ENCODE measurements around the gene GPR107. TPM values are rescaled to one million over a fixed set of nuclear protein-coding genes. Genes with fewer than 3 reads are reported as not detected.

Gene GPR107
- total RNA-seq, 4 donors from 2014 or later, result 20.7 to 27.7 (median 25.6) TPM

GRCh38 chr9:130129432-130130061 is 75.8 kb downstream of the GPR107 start:
- TF ChIP-seq, protein P1, sequence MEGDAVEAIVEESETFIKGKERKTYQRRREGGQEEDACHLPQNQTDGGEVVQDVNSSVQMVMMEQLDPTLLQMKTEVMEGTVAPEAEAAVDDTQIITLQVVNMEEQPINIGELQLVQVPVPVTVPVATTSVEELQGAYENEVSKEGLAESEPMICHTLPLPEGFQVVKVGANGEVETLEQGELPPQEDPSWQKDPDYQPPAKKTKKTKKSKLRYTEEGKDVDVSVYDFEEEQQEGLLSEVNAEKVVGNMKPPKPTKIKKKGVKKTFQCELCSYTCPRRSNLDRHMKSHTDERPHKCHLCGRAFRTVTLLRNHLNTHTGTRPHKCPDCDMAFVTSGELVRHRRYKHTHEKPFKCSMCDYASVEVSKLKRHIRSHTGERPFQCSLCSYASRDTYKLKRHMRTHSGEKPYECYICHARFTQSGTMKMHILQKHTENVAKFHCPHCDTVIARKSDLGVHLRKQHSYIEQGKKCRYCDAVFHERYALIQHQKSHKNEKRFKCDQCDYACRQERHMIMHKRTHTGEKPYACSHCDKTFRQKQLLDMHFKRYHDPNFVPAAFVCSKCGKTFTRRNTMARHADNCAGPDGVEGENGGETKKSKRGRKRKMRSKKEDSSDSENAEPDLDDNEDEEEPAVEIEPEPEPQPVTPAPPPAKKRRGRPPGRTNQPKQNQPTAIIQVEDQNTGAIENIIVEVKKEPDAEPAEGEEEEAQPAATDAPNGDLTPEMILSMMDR (IDR thresholded peaks at IDR 0.05; ENCODE audit: low read depth), result no peak

DNA sequence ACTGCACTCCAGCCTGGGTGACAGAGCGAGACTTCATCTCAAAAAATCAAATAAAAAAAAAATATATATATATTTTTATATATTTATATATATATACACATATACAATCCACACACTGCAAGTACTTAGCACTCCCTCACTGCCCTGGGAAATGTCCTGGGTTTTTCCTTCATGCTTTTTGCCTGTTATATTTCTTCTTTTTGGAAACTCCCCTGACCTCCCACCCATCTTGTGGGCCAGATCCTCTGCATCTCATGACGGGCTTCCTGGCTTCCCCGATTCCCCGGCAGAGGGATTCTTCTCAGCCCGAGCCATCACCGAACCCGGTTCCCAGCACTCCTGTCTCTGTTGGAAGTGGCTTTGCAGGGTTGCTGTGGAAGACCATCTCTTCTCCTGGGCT is 79.0 kb downstream of the GPR107 start:
- TF ChIP-seq, protein P1 (IDR thresholded peaks at IDR 0.05; ENCODE audit: low read depth), result no peak

DNA sequence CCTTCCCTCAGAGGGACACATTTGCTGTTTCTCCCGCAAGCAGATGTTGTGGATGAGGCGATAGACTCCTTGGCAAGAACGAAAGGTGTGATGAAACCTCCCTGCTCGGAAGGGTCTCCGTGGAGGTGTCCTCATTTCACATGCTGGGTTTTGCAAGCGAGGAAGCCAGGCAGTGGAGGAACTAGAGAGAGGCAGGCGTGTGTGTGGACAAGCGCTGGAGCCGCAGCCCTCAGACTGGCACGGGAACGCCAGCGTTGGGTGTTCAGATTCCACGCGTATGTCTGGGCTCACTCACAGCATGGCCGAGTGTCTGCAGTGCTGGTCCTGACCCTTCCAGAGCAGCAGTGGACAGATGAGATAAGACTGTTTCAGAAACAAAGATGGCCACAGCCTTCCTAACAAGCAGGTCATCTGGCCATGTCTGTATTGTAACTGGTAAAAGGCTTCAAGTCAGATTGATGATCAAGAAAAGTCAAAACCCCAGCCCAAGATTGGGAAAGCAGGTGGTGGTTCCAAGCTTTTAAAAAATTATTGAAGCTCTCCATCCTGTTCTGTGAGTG is 83.5 kb downstream of the GPR107 start:
- TF ChIP-seq, protein P1 (IDR thresholded peaks at IDR 0.05; ENCODE audit: low read depth), result no peak

- TF ChIP-seq, protein P1 (IDR thresholded peaks at IDR 0.05; ENCODE audit: low read depth), result no peak
These were observed 84.0 kb downstream of the GPR107 start for GRCh38 chr9:130137641-130138081.

DNA sequence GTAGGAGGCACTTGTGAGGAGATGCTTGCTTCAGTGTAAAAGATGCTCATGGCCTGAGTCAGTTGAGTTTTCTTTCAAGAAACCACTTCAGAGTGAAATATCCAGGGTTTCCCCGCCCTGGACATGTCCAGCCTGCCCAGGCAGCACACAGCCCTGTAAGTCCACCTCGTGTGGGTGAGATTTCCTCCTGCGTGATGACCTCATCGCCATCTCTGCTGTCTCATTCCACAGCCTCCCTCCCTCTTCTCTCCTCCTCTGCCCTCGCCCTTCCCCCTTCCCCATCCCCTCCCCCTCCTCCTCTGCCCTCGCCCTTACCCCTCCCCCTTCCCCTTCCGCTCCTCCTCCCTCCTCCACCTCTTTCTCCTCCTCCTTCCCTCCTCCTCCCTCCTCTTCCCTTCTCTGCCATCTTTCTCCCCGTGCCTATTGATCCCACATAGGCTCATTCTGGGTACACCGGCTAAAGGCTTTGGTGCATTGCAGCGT is 84.5 kb downstream of the GPR107 start:
- TF ChIP-seq, protein P1 (IDR thresholded peaks at IDR 0.05; ENCODE audit: low read depth), result no peak

- TF ChIP-seq, protein P1 (IDR thresholded peaks at IDR 0.05; ENCODE audit: low read depth), result no peak
These were observed 85.1 kb downstream of the GPR107 start for GRCh38 chr9:130138791-130139190.

DNA sequence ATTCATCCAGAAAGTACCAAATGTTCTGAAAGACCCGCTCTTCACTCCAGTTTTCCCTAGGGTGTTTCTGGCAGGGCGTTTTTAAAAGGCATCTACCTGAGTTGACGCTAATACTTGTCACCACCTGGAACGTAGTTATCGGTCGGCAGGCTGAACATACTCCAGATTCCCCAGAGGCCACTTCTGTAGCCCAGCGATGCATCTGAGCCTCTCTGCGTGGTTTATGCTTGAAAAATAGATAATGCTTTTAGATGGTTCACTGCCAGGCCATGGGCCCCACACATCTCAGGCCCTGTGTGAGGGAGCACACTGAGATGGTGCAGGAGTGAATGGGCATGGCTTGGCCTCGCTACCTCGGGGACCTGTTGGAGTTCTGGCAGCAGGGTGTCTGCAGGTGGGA is 85.5 kb downstream of the GPR107 start:
- TF ChIP-seq, protein P1 (IDR thresholded peaks at IDR 0.05; ENCODE audit: low read depth), result no peak

Data from subcutaneous adipose tissue (tissue), 4 donors.